Glutamatergic neuron (in vitro differentiated cells): ENCODE results near the gene RBFOX2. TPM values are rescaled to one million over a fixed set of nuclear protein-coding genes. Genes with fewer than 3 reads are reported as not detected.

Experiments
- DNase-seq: peaks from one replicate; pipeline ENCODE4 v3.0.0; 2022
- H3K27ac Mint-ChIP-seq: one replicate; pipeline ENCODE4 v1.8.0; 2020; ENCODE audit warnings: mild to moderate bottlenecking, mixed read lengths, inconsistent platforms; ENCODE audit not compliant: unreplicated experiment
- H3K27me3 Mint-ChIP-seq: one replicate; pipeline ENCODE4 v1.8.0; 2020; ENCODE audit warnings: mild to moderate bottlenecking, moderate library complexity, mixed read lengths, inconsistent platforms; ENCODE audit not compliant: unreplicated experiment
- H3K36me3 Mint-ChIP-seq: one replicate; pipeline ENCODE4 v1.8.0; 2020; ENCODE audit warnings: mild to moderate bottlenecking, mixed read lengths, inconsistent platforms; ENCODE audit not compliant: unreplicated experiment
- H3K4me1 Mint-ChIP-seq: one replicate; pipeline ENCODE4 v1.8.0; 2020; ENCODE audit warnings: mild to moderate bottlenecking, low read depth, mixed read lengths, inconsistent platforms; ENCODE audit not compliant: unreplicated experiment
- H3K4me3 Mint-ChIP-seq: one replicate; pipeline ENCODE4 v1.8.0; 2020; ENCODE audit warnings: mild to moderate bottlenecking, mixed read lengths, inconsistent platforms; ENCODE audit not compliant: unreplicated experiment
- H3K9me3 Mint-ChIP-seq: one replicate; pipeline ENCODE4 v1.8.0; 2020; ENCODE audit warnings: mild to moderate bottlenecking, moderate library complexity, mixed read lengths, inconsistent platforms; ENCODE audit not compliant: unreplicated experiment
- total RNA-seq: library from RNA; stranded (reverse); fragmentation: NEBNext Ultra II Directional; extraction: Animal tissue kit (Norgen Biotek cat#: 25700); gene quantifications from one replicate; pipeline ENCODE4 v1.2.1, GENCODE V29; 2021; ENCODE audit not compliant: unreplicated experiment
- TF ChIP-seq, protein P1 (sequence below): fragments of 200-600 bp; sonication (generic); IDR thresholded peaks from one replicate; pipeline ENCODE4 v1.5.0; 2021; ENCODE audit not compliant: partially characterized antibody, unreplicated experiment

The RBFOX2 gene
- total RNA-seq, 1 donor from 2014 or later: 380 TPM

DNA sequence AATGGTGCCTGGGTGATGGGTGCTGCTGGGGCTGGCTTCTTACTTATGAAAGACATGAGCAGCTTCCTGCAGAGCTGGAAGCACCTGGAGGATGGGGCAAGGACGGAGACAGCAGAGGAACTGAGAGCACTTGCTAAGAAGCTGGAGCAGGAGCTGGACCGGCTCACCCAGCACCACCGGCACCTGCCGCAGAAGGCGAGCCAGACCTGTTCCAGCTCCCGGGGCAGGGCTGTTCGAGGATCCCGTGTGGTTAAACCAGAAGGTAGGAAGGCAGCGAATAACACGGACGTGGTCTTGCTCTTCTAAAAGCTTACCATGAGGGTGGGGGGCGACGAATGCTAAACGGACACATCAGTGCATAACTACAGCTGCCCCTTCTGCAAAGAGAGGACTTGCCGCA is 301.7 kb downstream of the RBFOX2 start:
- TF ChIP-seq, protein P1, sequence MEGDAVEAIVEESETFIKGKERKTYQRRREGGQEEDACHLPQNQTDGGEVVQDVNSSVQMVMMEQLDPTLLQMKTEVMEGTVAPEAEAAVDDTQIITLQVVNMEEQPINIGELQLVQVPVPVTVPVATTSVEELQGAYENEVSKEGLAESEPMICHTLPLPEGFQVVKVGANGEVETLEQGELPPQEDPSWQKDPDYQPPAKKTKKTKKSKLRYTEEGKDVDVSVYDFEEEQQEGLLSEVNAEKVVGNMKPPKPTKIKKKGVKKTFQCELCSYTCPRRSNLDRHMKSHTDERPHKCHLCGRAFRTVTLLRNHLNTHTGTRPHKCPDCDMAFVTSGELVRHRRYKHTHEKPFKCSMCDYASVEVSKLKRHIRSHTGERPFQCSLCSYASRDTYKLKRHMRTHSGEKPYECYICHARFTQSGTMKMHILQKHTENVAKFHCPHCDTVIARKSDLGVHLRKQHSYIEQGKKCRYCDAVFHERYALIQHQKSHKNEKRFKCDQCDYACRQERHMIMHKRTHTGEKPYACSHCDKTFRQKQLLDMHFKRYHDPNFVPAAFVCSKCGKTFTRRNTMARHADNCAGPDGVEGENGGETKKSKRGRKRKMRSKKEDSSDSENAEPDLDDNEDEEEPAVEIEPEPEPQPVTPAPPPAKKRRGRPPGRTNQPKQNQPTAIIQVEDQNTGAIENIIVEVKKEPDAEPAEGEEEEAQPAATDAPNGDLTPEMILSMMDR: no peak
- DNase-seq: no peak
- peaks cover 2% of the 10 kb centered on the region for H3K9me3 Mint-ChIP-seq
- peaks cover 3% of the 10 kb centered on the region for H3K27me3 Mint-ChIP-seq
- H3K27ac Mint-ChIP-seq: no peak overlapping the region
- H3K4me1 Mint-ChIP-seq: peaks cover 3% of the 10 kb centered on the region
- no peaks in the 10 kb centered on the region for H3K36me3 Mint-ChIP-seq
- no peak overlapping the region for H3K4me3 Mint-ChIP-seq

DNA sequence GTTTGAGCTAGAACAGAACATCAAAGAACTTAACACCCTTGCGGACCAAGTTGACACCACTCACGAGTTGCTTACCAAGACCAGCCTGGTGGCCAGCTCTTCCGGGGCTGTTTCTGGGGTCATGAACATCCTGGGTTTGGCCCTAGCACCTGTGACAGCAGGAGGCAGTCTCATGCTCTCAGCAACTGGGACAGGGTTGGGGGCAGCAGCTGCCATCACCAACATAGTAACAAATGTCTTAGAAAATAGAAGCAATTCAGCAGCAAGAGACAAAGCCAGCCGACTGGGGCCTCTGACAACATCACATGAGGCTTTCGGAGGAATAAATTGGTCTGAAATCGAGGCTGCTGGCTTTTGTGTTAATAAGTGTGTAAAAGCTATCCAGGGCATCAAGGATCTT is 302.2 kb downstream of the RBFOX2 start:
- TF ChIP-seq, protein P1: no peak
- peaks cover 3% of the 10 kb centered on the region for H3K27me3 Mint-ChIP-seq
- H3K9me3 Mint-ChIP-seq: peaks cover 2% of the 10 kb centered on the region
- H3K27ac Mint-ChIP-seq: no peak overlapping the region
- H3K4me1 Mint-ChIP-seq: peaks cover 3% of the 10 kb centered on the region
- no peak for DNase-seq
- H3K36me3 Mint-ChIP-seq: no peaks in the 10 kb centered on the region
- no peak overlapping the region for H3K4me3 Mint-ChIP-seq

DNA sequence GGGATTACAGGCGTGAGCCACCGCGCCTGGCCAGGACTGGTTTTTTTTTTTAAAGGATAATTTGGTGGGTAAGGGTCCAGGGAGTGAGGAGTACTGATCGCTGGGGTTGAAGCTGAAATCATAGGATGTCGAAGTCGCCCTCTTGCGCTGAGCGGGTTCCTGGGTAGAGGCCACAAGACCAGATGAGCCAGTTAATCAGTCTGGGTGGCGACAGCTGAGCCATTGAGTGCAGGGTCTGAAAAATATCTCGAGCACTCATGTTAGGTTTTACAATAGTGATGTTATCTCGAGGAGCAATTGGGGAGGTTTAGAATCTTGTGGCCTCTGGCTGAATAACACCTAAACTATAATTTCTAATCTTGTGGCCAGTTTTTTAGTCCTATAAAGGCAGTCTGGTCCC is 303.1 kb downstream of the RBFOX2 start:
- H3K9me3 Mint-ChIP-seq: peaks cover 2% of the 10 kb centered on the region
- TF ChIP-seq, protein P1: no peak
- H3K4me3 Mint-ChIP-seq: no peak overlapping the region
- no peak for DNase-seq
- peaks cover 3% of the 10 kb centered on the region for H3K4me1 Mint-ChIP-seq
- H3K27me3 Mint-ChIP-seq: peaks cover 3% of the 10 kb centered on the region
- H3K27ac Mint-ChIP-seq: no peak overlapping the region
- no peaks in the 10 kb centered on the region for H3K36me3 Mint-ChIP-seq

GRCh38 chr22:35721960-35722359 is 306.7 kb downstream of the RBFOX2 start:
- Mint-ChIP-seq H3K36me3 (no peaks in the 10 kb centered on the region), H3K4me1 (peaks cover 2% of the 10 kb centered on the region), H3K9me3 (peaks cover 2% of the 10 kb centered on the region), H3K4me3 (no peak overlapping the region), H3K27me3 (peaks cover 3% of the 10 kb centered on the region), H3K27ac (no peak overlapping the region)
- no peak for DNase-seq
- TF ChIP-seq, protein P1: no peak

- Mint-ChIP-seq H3K36me3 (no peaks in the 10 kb centered on the region), H3K4me3 (no peak overlapping the region), H3K9me3 (no peaks in the 10 kb centered on the region), H3K27me3 (peaks cover 2% of the 10 kb centered on the region), H3K4me1 (no peaks in the 10 kb centered on the region), H3K27ac (no peak overlapping the region)
- TF ChIP-seq, protein P1: no peak
- DNase-seq: no peak
These were observed 309.3 kb downstream of the RBFOX2 start for GRCh38 chr22:35719212-35719875.
